ENCODE results near the gene GARNL3. TPM values are rescaled to one million over a fixed set of nuclear protein-coding genes. Genes with fewer than 3 reads are reported as not detected.

GARNL3 gene
- total and polyA plus RNA-seq, 2 donors (not counting 3 experiments of a cell fraction or from before 2014, with no cell fraction given) = 1.4 to 8.3 TPM

DNA sequence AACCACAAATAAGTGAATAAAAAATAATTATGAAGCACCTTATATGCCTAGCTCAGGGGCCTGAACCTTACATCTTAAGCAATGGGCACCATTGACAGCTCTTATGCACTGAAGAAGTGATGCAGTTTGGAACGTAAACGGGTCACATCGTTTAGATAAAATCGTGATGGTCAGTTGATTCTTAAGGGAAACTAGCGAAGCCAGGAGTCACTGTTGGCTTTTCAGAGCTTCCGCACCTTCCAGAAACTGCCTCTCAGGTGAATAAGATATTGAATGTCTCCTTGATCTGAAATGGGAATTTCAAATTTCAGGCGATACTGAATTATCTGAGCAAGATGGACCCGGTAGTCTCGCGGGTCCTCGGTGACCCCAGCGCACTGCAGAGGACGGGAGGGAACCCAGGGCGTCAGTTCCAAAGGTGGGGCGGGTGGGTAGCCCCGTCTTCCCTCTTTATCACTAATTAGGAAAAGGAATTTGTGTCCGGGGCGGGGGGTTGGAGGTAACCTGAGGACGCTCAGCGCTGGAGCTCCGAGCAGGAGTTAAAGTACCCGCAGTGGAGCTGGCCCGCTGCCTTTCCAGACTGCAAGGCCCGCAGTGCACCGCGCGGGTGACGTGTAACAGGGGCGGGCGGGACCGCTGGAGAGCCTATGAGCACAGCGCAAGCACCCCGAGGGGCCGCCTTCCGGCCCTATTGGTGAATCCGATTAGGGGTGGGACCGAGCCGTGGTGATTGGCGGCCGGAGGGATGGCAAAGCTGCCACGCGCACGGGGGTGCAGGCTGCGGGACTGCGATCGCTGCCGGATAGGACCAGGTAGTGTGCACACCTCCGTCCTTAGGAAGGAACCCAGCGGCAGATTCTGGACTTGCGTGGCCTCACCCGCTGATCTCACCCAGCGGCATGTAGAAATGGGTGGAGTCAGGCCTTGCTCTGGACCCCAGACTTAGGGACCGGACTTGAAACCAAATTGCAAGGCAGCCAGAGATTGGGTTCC, 19.7 kb upstream of the GARNL3 start:
- intact Hi-C loops (cut with micrococcal nuclease) (loop anchor here (1.0 kb wide), 1 partner anchor 21 kb away; no protein-coding TSS in a partner anchor), dilution Hi-C loops (cut with MboI; ENCODE audit: extremely low pct_ligation_motif_present, low sequenced_read_pairs) (no loop called here)
- TF ChIP-seq GATA2 (IDR thresholded peaks at IDR 0.05; ENCODE audit: insufficient read depth, insufficient read length, low read depth, low read length) (no peak), POLR2A (IDR thresholded peaks at IDR 0.05; ENCODE audit: low read depth, low read length) (peak; percentile 79), POLR2AphosphoS5 (IDR thresholded peaks at IDR 0.05; ENCODE audit: insufficient read depth, low read depth, low read length) (peak; percentile 81)
- Histone ChIP-seq H3K36me3 (ENCODE audit: control insufficient read depth in 2 of 2, extremely low read depth in 1 of 2, insufficient read depth in 2 of 2, low read length in 2 of 2) (no peaks in the 10 kb centered on the region), H3K4me2 (ENCODE audit: insufficient read depth, low read length) (peak overlapping the region; percentile 83), H3K79me2 (ENCODE audit: control insufficient read depth, insufficient read depth, low read length) (no peaks in the 10 kb centered on the region), H4K20me1 (replicated peaks; ENCODE audit: control insufficient read depth, extremely low read depth, insufficient read depth, low read length) (no peaks in the 10 kb centered on the region), H3K9ac (replicated peaks; ENCODE audit: extremely low read depth, insufficient read depth, low read length) (peak overlapping the region; percentile 62), H3K4me3 (replicated peaks in 1 of 3; ENCODE audit: insufficient read depth in 1 of 3, low read depth in 1 of 3, low read length in 3 of 3) (peak overlapping the region; percentile 0 to 63 (median 61)), H3K9me3 (replicated peaks; ENCODE audit: control insufficient read depth, insufficient read depth, low read length) (no peaks in the 10 kb centered on the region), H2AFZ (ENCODE audit: low read depth, low read length) (peak overlapping the region; percentile 99), H3K4me1 (ENCODE audit: control insufficient read depth, extremely low read depth, insufficient read depth, low read length) (peaks cover 7% of the 10 kb centered on the region), H3K27me3 (ENCODE audit: control insufficient read depth in 2 of 2, insufficient read depth in 2 of 2, low read length in 2 of 2) (no peaks in the 10 kb centered on the region), H3K9me1 (replicated peaks; ENCODE audit: control insufficient read depth, extremely low read depth, insufficient read depth, low read length) (no peaks in the 10 kb centered on the region), H3K27ac (ENCODE audit: insufficient read depth, low read depth, low read length) (peak overlapping the region; percentile 56)
- DNase-seq (ENCODE audit: low read depth, low spot score) (peak; percentile 94), FAIRE-seq (peak; percentile 98)
- POLR2A ChIA-PET = interaction anchor here (0.5 to 1.2 kb wide), 4 partner anchors 20 to 205 kb away, joined by 3 to 15 read pairs (median 3); partner anchors contain the start of gene SLC2A8
- CTCF ChIA-PET = interaction anchor here (0.7 to 1.4 kb wide), 5 partner anchors 18 to 103 kb away, joined by 3 to 8 read pairs (median 3); no protein-coding TSS in a partner anchor
- BruUV-seq (replicated peaks) = TSS peak; percentile 85

DNA sequence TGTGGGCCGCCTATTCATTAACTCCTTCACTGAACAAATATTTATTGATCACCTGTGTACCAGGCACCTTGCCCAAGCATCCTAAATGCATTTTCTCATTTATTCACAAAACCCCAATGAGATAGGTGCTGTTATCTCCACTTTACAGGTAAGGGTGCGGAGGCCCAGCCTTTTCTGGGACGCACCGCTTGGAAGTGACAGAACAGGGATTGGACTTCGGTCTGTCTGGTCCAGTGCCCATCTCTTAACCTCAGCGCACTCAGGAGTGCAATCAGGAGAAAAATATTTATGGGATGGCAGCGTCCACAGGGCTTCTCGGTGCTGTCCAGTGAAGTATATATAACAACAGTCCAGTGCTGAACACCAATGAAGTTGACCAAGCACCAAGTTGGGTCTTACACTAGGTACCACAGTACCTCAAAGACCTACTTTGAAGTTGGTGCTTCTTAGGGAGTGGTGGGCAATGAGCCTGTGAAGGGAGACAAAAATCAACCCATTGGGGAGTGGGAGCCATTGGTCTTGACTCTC, 18.9 kb upstream of the GARNL3 start:
- intact Hi-C loops (cut with micrococcal nuclease) = loop anchor here (1.0 kb wide), 1 partner anchor 21 kb away; no protein-coding TSS in a partner anchor
- H3K9me3 ChIP-seq (replicated peaks; ENCODE audit: control insufficient read depth, insufficient read depth, low read length) = no peaks in the 10 kb centered on the region
- H3K27ac ChIP-seq (ENCODE audit: insufficient read depth, low read depth, low read length) = no peak overlapping the region
- dilution Hi-C loops (cut with MboI; ENCODE audit: extremely low pct_ligation_motif_present, low sequenced_read_pairs) = no loop called here
- no peaks in the 10 kb centered on the region for H3K9me1 ChIP-seq (replicated peaks; ENCODE audit: control insufficient read depth, extremely low read depth, insufficient read depth, low read length)
- no peaks in the 10 kb centered on the region for H3K36me3 ChIP-seq (ENCODE audit: control insufficient read depth in 2 of 2, extremely low read depth in 1 of 2, insufficient read depth in 2 of 2, low read length in 2 of 2)
- BruUV-seq (replicated peaks) = no TSS peak
- peak overlapping the region; percentile 17 for H3K4me2 ChIP-seq (ENCODE audit: insufficient read depth, low read length)
- H3K27me3 ChIP-seq (ENCODE audit: control insufficient read depth in 2 of 2, insufficient read depth in 2 of 2, low read length in 2 of 2) = no peaks in the 10 kb centered on the region
- TF ChIP-seq FOS (IDR thresholded peaks at IDR 0.05; ENCODE audit: borderline replicate concordance, insufficient read depth, low read length) (no peak), GATA2 (IDR thresholded peaks at IDR 0.05; ENCODE audit: insufficient read depth, insufficient read length, low read depth, low read length) (no peak), JUN (IDR thresholded peaks at IDR 0.05; ENCODE audit: borderline replicate concordance, insufficient read depth, insufficient read length, low read depth) (no peak), POLR2AphosphoS5 (IDR thresholded peaks at IDR 0.05; ENCODE audit: insufficient read depth, low read depth, low read length) (no peak), POLR2A (IDR thresholded peaks at IDR 0.05; ENCODE audit: low read depth, low read length) (no peak), MYC (IDR thresholded peaks at IDR 0.05; ENCODE audit: low read depth, low read length) (no peak), EZH2 (IDR thresholded peaks at IDR 0.05; ENCODE audit: borderline replicate concordance, low read depth, low read length, severe bottlenecking) (no peak)
- TF ChIP-seq, protein P1, sequence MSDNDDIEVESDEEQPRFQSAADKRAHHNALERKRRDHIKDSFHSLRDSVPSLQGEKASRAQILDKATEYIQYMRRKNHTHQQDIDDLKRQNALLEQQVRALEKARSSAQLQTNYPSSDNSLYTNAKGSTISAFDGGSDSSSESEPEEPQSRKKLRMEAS (IDR thresholded peaks at IDR 0.05; ENCODE audit: insufficient read depth, insufficient read length) = no peak
- TF ChIP-seq, protein P2, sequence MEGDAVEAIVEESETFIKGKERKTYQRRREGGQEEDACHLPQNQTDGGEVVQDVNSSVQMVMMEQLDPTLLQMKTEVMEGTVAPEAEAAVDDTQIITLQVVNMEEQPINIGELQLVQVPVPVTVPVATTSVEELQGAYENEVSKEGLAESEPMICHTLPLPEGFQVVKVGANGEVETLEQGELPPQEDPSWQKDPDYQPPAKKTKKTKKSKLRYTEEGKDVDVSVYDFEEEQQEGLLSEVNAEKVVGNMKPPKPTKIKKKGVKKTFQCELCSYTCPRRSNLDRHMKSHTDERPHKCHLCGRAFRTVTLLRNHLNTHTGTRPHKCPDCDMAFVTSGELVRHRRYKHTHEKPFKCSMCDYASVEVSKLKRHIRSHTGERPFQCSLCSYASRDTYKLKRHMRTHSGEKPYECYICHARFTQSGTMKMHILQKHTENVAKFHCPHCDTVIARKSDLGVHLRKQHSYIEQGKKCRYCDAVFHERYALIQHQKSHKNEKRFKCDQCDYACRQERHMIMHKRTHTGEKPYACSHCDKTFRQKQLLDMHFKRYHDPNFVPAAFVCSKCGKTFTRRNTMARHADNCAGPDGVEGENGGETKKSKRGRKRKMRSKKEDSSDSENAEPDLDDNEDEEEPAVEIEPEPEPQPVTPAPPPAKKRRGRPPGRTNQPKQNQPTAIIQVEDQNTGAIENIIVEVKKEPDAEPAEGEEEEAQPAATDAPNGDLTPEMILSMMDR (IDR thresholded peaks at IDR 0.05; ENCODE audit: extremely low read depth in 1 of 2, insufficient read depth in 1 of 2, low read depth in 1 of 2, low read length in 2 of 2) = no peak
- DNase-seq (ENCODE audit: low read depth, low spot score) (no peak), FAIRE-seq (no peak)
- H3K4me1 ChIP-seq (ENCODE audit: control insufficient read depth, extremely low read depth, insufficient read depth, low read length) = peaks cover 7% of the 10 kb centered on the region
- CTCF ChIA-PET = interaction anchor here (0.7 to 1.4 kb wide), 4 partner anchors 19 to 102 kb away, joined by 3 to 8 read pairs (median 4); no protein-coding TSS in a partner anchor
- H4K20me1 ChIP-seq (replicated peaks; ENCODE audit: control insufficient read depth, extremely low read depth, insufficient read depth, low read length) = no peaks in the 10 kb centered on the region
- POLR2A ChIA-PET = interaction anchor here (0.5 to 1.2 kb wide), 4 partner anchors 21 to 206 kb away, joined by 3 to 15 read pairs (median 3); partner anchors contain the start of gene SLC2A8
- H3K79me2 ChIP-seq (ENCODE audit: control insufficient read depth, insufficient read depth, low read length) = no peaks in the 10 kb centered on the region
- H2AFZ ChIP-seq (ENCODE audit: low read depth, low read length) = peak overlapping the region; percentile 53
- peak overlapping the region; percentile 0 to 63 (median 31) for H3K4me3 ChIP-seq (replicated peaks in 1 of 3; ENCODE audit: insufficient read depth in 1 of 3, low read depth in 1 of 3, low read length in 3 of 3)
- peak overlapping the region; percentile 0 for H3K9ac ChIP-seq (replicated peaks; ENCODE audit: extremely low read depth, insufficient read depth, low read length)
